IMR-90 (cell line): ENCODE results near the gene CALML4. TPM values are rescaled to one million over a fixed set of nuclear protein-coding genes. Genes with fewer than 3 reads are reported as not detected.

Experiments
- ATAC-seq: fragments of 200-7000 bp; cut with Tn5 transposase; 2 replicates; pipeline ENCODE4 v1.9.1; 2020; ENCODE audit warnings: low read depth, mild to moderate bottlenecking, moderate library complexity
- BruUV-seq: library from RNA; stranded (reverse); fragments of 400-500 nt; replicated peaks from 2 replicates; lab custom pipeline; 2021; lab: Mats Ljungman, UMichigan
- CTCF ChIA-PET: fragments of 300-600 bp; formaldehyde crosslinking; extraction: SDS; loops from one replicate; lab custom pipeline; 2021; ENCODE audit warnings: antibody characterized with exemption; lab: Yijun Ruan, JAX
- POLR2A ChIA-PET: fragments of 300-600 bp; sonication (Branson Sonifier 250); formaldehyde crosslinking; loops from one replicate; lab custom pipeline; 2022; ENCODE audit warnings: antibody characterized with exemption; ENCODE audit not compliant: unreplicated experiment; lab: Charles Lee
- DNase-seq: peaks from one replicate; pipeline ENCODE4 v3.0.0; 2013
- H2AFZ ChIP-seq: replicated peaks from 2 replicates; pipeline ENCODE3; 2013; ENCODE audit warnings: low read length, mild to moderate bottlenecking; ENCODE audit not compliant: poor library complexity
- H2AK5ac ChIP-seq: 2 replicates; pipeline ENCODE4 v1.6.1; 2013; ENCODE audit warnings: low read depth, low read length, inconsistent platforms
- H2AK9ac ChIP-seq: replicated peaks from 2 replicates; pipeline ENCODE3; 2013; ENCODE audit warnings: mild to moderate bottlenecking, low read depth, low read length, moderate library complexity; ENCODE audit not compliant: poor library complexity
- H2BK120ac ChIP-seq: 2 replicates; pipeline ENCODE4 v1.6.1; 2013; ENCODE audit warnings: low read depth, low read length, inconsistent platforms
- H2BK15ac ChIP-seq: 3 replicates; pipeline ENCODE4 v1.6.1; 2013; ENCODE audit warnings: low read depth, low read length, inconsistent platforms
- H2BK20ac ChIP-seq: 2 replicates; pipeline ENCODE4 v1.6.1; 2013; ENCODE audit warnings: low read depth, mild to moderate bottlenecking, inconsistent platforms, low read length, moderate library complexity
- H2BK5ac ChIP-seq: 2 replicates; pipeline ENCODE4 v1.6.1; 2013; ENCODE audit warnings: mild to moderate bottlenecking, low read depth, low read length, inconsistent platforms; ENCODE audit not compliant: poor library complexity, severe bottlenecking
- H3K14ac ChIP-seq: replicated peaks from 2 replicates; pipeline ENCODE4 v1.6.1; 2013; ENCODE audit warnings: low read depth, low read length, inconsistent platforms
- H3K18ac ChIP-seq: 2 replicates; pipeline ENCODE4 v1.6.1; 2013; ENCODE audit warnings: low read depth, low read length, control low read depth
- H3K23ac ChIP-seq: 2 replicates; pipeline ENCODE4 v1.6.1; 2013; ENCODE audit warnings: low read depth, low read length, inconsistent platforms
- H3K27ac ChIP-seq: 2 replicates; pipeline ENCODE4 v1.5.1; 2013; ENCODE audit warnings: mild to moderate bottlenecking, control low read depth, low read length; ENCODE audit not compliant: insufficient read depth
- H3K27me3 ChIP-seq: 2 replicates; pipeline ENCODE4 v1.6.1; 2013; ENCODE audit warnings: low read length; ENCODE audit not compliant: control insufficient read depth, insufficient read depth
- H3K36me3 ChIP-seq: 2 replicates; pipeline ENCODE4 v1.6.1; 2013; ENCODE audit warnings: low read length, mixed read lengths; ENCODE audit not compliant: control insufficient read depth, insufficient read depth
- H3K4ac ChIP-seq: 2 replicates; pipeline ENCODE4 v1.6.1; 2013; ENCODE audit warnings: low read depth, low read length, inconsistent platforms
- H3K4me1 ChIP-seq: 2 replicates; pipeline ENCODE4 v1.6.1; 2013; ENCODE audit warnings: low read length, mixed read lengths; ENCODE audit not compliant: control insufficient read depth, insufficient read depth
- H3K4me2 ChIP-seq: 2 replicates; pipeline ENCODE4 v1.6.1; 2013; ENCODE audit warnings: low read depth, mild to moderate bottlenecking, control low read depth, low read length, moderate library complexity
- H3K4me3 ChIP-seq: 2 replicates; pipeline ENCODE4 v1.5.1; 2013; ENCODE audit warnings: low read depth, mild to moderate bottlenecking, control low read depth, low read length, moderate library complexity; ENCODE audit not compliant: insufficient read depth
- H3K56ac ChIP-seq: 2 replicates; pipeline ENCODE4 v1.6.1; 2013; ENCODE audit warnings: low read length, inconsistent platforms; ENCODE audit not compliant: insufficient read depth; ENCODE audit errors: extremely low read depth
- H3K79me1 ChIP-seq, 2 experiments: 2 replicates each; pipeline ENCODE4 v1.6.1; 2013; ENCODE audit warnings: low read length in 2 of 2, inconsistent platforms in 1 of 2, low read depth in 1 of 2
- H3K9ac ChIP-seq: 2 replicates; pipeline ENCODE4 v1.6.1; 2013; ENCODE audit warnings: low read depth, low read length, control low read depth
- H3K9me1 ChIP-seq: 2 replicates; pipeline ENCODE4 v1.6.1; 2013; ENCODE audit warnings: low read length, inconsistent platforms; ENCODE audit not compliant: insufficient read depth
- H3K9me3 ChIP-seq: 2 replicates; pipeline ENCODE4 v1.6.1; 2013; ENCODE audit warnings: low read length; ENCODE audit not compliant: control insufficient read depth, insufficient read depth
- H4K20me1 ChIP-seq: 2 replicates; pipeline ENCODE4 v1.6.1; 2013; ENCODE audit warnings: low read length, inconsistent platforms; ENCODE audit not compliant: insufficient read depth
- H4K5ac ChIP-seq: 2 replicates; pipeline ENCODE4 v1.6.1; 2013; ENCODE audit warnings: mild to moderate bottlenecking, low read depth, low read length, control low read depth
- H4K8ac ChIP-seq, 2 experiments: 2 replicates each; pipeline ENCODE4 v1.6.1; 2013; ENCODE audit warnings: low read depth in 2 of 2, low read length in 2 of 2, control low read depth in 1 of 2, inconsistent platforms in 1 of 2
- H4K91ac ChIP-seq: 2 replicates; pipeline ENCODE4 v1.6.1; 2013; ENCODE audit warnings: low read depth, low read length, inconsistent platforms; ENCODE audit not compliant: insufficient read depth
- BHLHE40 ChIP-seq: fragments of 150-350 bp; IDR thresholded peaks from 2 replicates; pipeline ENCODE4 v1.6.1; 2016; ENCODE audit warnings: mild to moderate bottlenecking, low read depth, low read length
- CEBPB ChIP-seq: IDR thresholded peaks from 2 replicates; pipeline ENCODE4 v1.6.1; 2012; ENCODE audit warnings: low read depth, low read length, improper control_type of control experiment
- CHD1 ChIP-seq: IDR thresholded peaks from 2 replicates; pipeline ENCODE4 v1.6.1; 2012; ENCODE audit warnings: low read depth, low read length, improper control_type of control experiment
- ELK1 ChIP-seq: fragments of 150-350 bp; IDR thresholded peaks from 2 replicates; pipeline ENCODE4 v1.6.1; 2016; ENCODE audit warnings: low read depth, mild to moderate bottlenecking, low read length, moderate library complexity, borderline replicate concordance
- FOS ChIP-seq: fragments of 150-350 bp; IDR thresholded peaks from 2 replicates; pipeline ENCODE4 v1.6.1; 2016; ENCODE audit warnings: low read depth, low read length
- MAFK ChIP-seq: IDR thresholded peaks from 2 replicates; pipeline ENCODE4 v1.6.1; 2012; ENCODE audit warnings: low read depth, low read length, improper control_type of control experiment
- MAZ ChIP-seq: IDR thresholded peaks from 2 replicates; pipeline ENCODE4 v1.6.1; 2012; ENCODE audit warnings: low read depth, mild to moderate bottlenecking, low read length, improper control_type of control experiment, moderate library complexity, borderline replicate concordance
- MXI1 ChIP-seq: IDR thresholded peaks from 2 replicates; pipeline ENCODE4 v1.6.1; 2012; ENCODE audit warnings: low read depth, mild to moderate bottlenecking, low read length, moderate library complexity, borderline replicate concordance
- NFE2L2 ChIP-seq: fragments of 150-350 bp; IDR thresholded peaks from 2 replicates; pipeline ENCODE4 v1.6.1; 2016; ENCODE audit warnings: low read depth, mild to moderate bottlenecking, low read length
- POLR2A ChIP-seq: IDR thresholded peaks from 2 replicates; pipeline ENCODE4 v1.6.1; 2012; ENCODE audit warnings: mild to moderate bottlenecking, low read depth, low read length
- RAD21 ChIP-seq: IDR thresholded peaks from 2 replicates; pipeline ENCODE4 v1.6.1; 2012; ENCODE audit warnings: low read length, improper control_type of control experiment
- RCOR1 ChIP-seq: IDR thresholded peaks from 2 replicates; pipeline ENCODE4 v1.6.1; 2012; ENCODE audit warnings: mild to moderate bottlenecking, low read length, improper control_type of control experiment; ENCODE audit not compliant: insufficient replicate concordance
- RFX5 ChIP-seq: IDR thresholded peaks from 2 replicates; pipeline ENCODE4 v1.8.0; 2012; ENCODE audit warnings: low read depth, mild to moderate bottlenecking, low read length, moderate library complexity
- SMC3 ChIP-seq: fragments of 150-350 bp; IDR thresholded peaks from 2 replicates; pipeline ENCODE4 v1.6.1; 2016; ENCODE audit warnings: low read depth, mild to moderate bottlenecking, antibody characterized with exemption, low read length, moderate library complexity
- USF2 ChIP-seq: fragments of 150-350 bp; IDR thresholded peaks from 2 replicates; pipeline ENCODE4 v1.6.1; 2017; ENCODE audit warnings: mild to moderate bottlenecking, antibody characterized with exemption, low read length, low read depth
- dilution Hi-C: fragments of 300-500 bp; cut with HindIII; formaldehyde crosslinking; loops from one replicate; pipeline ENCODE4 v1.14.3; 2018; ENCODE audit warnings: low sequenced_read_pairs; ENCODE audit not compliant: unreplicated experiment
- in situ Hi-C: fragments of 300-500 bp; cut with MboI; formaldehyde crosslinking; loops from 3 replicates; pipeline ENCODE4 v1.14.3; 2019; ENCODE audit warnings: low sequenced_read_pairs, inconsistent platforms, mixed read lengths
- intact Hi-C: fragments of 100-400 bp; cut with micrococcal nuclease; formaldehyde crosslinking; loops from 2 replicates; pipeline ENCODE4 v1.10.0; 2022
- polyA plus RNA-seq, 3 experiments: library from polyadenylated mRNA; depleted of rRNA; stranded (reverse); fragments of >200 nt; gene quantifications; 2 replicates each; pipeline ENCODE4 v1.2.3, GENCODE V29; 2012; ENCODE audit warnings: low replicate concordance in 1 of 3
- total RNA-seq: library from RNA; depleted of rRNA; stranded (reverse); fragments of >200 nt; gene quantifications from 2 replicates; pipeline ENCODE4 v1.2.3, GENCODE V29; 2012
- TF ChIP-seq, protein P1 (sequence below): conservative IDR thresholded peaks from 2 replicates; pipeline ENCODE4 v1.5.1; 2012; ENCODE audit warnings: mild to moderate bottlenecking, low read depth, low read length, improper control_type of control experiment

CALML4 gene
- total and polyA plus RNA-seq, 2 of the 4 experiments (the other 2 are of a cell fraction): 0.36 to 1.3 TPM

- Histone ChIP-seq H3K9ac (no peak overlapping the region), H2BK20ac (no peak overlapping the region), H3K56ac (no peak overlapping the region), H3K9me1 (no peaks in the 10 kb centered on the region), H2AFZ (no peak overlapping the region), H2AK9ac (no peak overlapping the region), H4K91ac (no peak overlapping the region), H3K4ac (no peak overlapping the region), H3K9me3 (no peaks in the 10 kb centered on the region; the same call in 1 of the 2 replicates), H3K36me3 (no peaks in the 10 kb centered on the region), H4K8ac (no peak overlapping the region), H3K4me3 (no peak overlapping the region), H3K18ac (no peak overlapping the region), H2AK5ac (no peak overlapping the region), H2BK120ac (no peak overlapping the region), H3K14ac (no peak overlapping the region), H2BK15ac (no peak overlapping the region), H3K27ac (no peak overlapping the region), H3K23ac (no peak overlapping the region), H3K79me1 (no peaks in the 10 kb centered on the region), H2BK5ac (no peak overlapping the region), H3K27me3 (no peaks in the 10 kb centered on the region), H4K5ac (no peak overlapping the region), H3K4me1 (no peaks in the 10 kb centered on the region; the same call in 1 of the 2 replicates), H4K20me1 (no peaks in the 10 kb centered on the region), H3K4me2 (no peak overlapping the region)
- intact Hi-C loops: no loop called here
- ChIA-PET CTCF (no interaction called here), POLR2A (no interaction called here)
- TF ChIP-seq NFE2L2 (no peak), CHD1 (no peak), MAZ (no peak), BHLHE40 (no peak), POLR2A (no peak), SMC3 (no peak), MAFK (no peak), FOS (no peak), RCOR1 (no peak), CEBPB (no peak), RAD21 (no peak), ELK1 (no peak), USF2 (no peak), MXI1 (no peak), RFX5 (no peak)
- TF ChIP-seq, protein P1, sequence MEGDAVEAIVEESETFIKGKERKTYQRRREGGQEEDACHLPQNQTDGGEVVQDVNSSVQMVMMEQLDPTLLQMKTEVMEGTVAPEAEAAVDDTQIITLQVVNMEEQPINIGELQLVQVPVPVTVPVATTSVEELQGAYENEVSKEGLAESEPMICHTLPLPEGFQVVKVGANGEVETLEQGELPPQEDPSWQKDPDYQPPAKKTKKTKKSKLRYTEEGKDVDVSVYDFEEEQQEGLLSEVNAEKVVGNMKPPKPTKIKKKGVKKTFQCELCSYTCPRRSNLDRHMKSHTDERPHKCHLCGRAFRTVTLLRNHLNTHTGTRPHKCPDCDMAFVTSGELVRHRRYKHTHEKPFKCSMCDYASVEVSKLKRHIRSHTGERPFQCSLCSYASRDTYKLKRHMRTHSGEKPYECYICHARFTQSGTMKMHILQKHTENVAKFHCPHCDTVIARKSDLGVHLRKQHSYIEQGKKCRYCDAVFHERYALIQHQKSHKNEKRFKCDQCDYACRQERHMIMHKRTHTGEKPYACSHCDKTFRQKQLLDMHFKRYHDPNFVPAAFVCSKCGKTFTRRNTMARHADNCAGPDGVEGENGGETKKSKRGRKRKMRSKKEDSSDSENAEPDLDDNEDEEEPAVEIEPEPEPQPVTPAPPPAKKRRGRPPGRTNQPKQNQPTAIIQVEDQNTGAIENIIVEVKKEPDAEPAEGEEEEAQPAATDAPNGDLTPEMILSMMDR: no peak
- BruUV-seq: no TSS peak
- in situ Hi-C loops: no loop called here
- ATAC-seq (no peak), DNase-seq (no peak)
- dilution Hi-C loops: no loop called here
These were observed 33.9 kb upstream of the CALML4 start for GRCh38 chr15:68239025-68239424.
